Skeletal muscle cell (primary cell): ENCODE data around the gene IL19.

Experiments
- DNase-seq: peaks from one replicate; pipeline ENCODE4 v3.0.0-alpha.2; 2010; ENCODE audit warnings: low read depth
- H3K4me3 ChIP-seq: 2 replicates; pipeline ENCODE4 v1.5.1; 2011; ENCODE audit warnings: low read depth, mild to moderate bottlenecking, control low read depth, low read length, moderate library complexity

The IL19 gene

GRCh38 chr1:206770531-206771337 lies at the start of gene IL19:
Gene IL19 (plus strand): TSS chr1:206770773. CDS start chr1:206836663, 65,890 bp downstream.
- DNase-seq, result peak; percentile 28
- no peak within 1 kb of the TSS for H3K4me3 ChIP-seq

- no peak overlapping the region for H3K4me3 ChIP-seq
- no peak for DNase-seq
Observed at GRCh38 chr1:206721454-206721853, 49.1 kb upstream of the IL19 start.

GRCh38 chr1:206722751-206723461 lies 47.7 kb upstream of the IL19 start:
- no peak for DNase-seq
- H3K4me3 ChIP-seq, result no peak overlapping the region

GRCh38 chr1:206723462-206723804 lies 47.1 kb upstream of the IL19 start:
- DNase-seq, result no peak
- no peak overlapping the region for H3K4me3 ChIP-seq

GRCh38 chr1:206723805-206724472 lies 46.6 kb upstream of the IL19 start:
- no peak overlapping the region for H3K4me3 ChIP-seq
- DNase-seq, result peak; percentile 86

- no peak for DNase-seq
- H3K4me3 ChIP-seq, result no peak overlapping the region
Observed at GRCh38 chr1:206725109-206725963, 45.2 kb upstream of the IL19 start.

- H3K4me3 ChIP-seq, result no peak overlapping the region
- DNase-seq, result no peak
Observed at GRCh38 chr1:206727981-206728696, 42.4 kb upstream of the IL19 start.

- H3K4me3 ChIP-seq, result no peak overlapping the region
- no peak for DNase-seq
Observed at GRCh38 chr1:206728697-206728987, 41.9 kb upstream of the IL19 start.

GRCh38 chr1:206729050-206729449 lies 41.5 kb upstream of the IL19 start:
- no peak overlapping the region for H3K4me3 ChIP-seq
- no peak for DNase-seq

- DNase-seq, result no peak
- H3K4me3 ChIP-seq, result no peak overlapping the region
Observed at GRCh38 chr1:206729507-206729906, 41.1 kb upstream of the IL19 start.

- DNase-seq, result no peak
- H3K4me3 ChIP-seq, result no peak overlapping the region
Observed at GRCh38 chr1:206732508-206732907, 38.1 kb upstream of the IL19 start.

- H3K4me3 ChIP-seq, result no peak overlapping the region
- DNase-seq, result no peak
Observed at GRCh38 chr1:206732992-206733391, 37.6 kb upstream of the IL19 start.

- no peak overlapping the region for H3K4me3 ChIP-seq
- DNase-seq, result no peak
Observed at GRCh38 chr1:206734499-206735142, 36.0 kb upstream of the IL19 start.

- no peak for DNase-seq
- no peak overlapping the region for H3K4me3 ChIP-seq
Observed at GRCh38 chr1:206735553-206736031, 35.0 kb upstream of the IL19 start.

GRCh38 chr1:206736878-206737728 lies 33.5 kb upstream of the IL19 start:
- H3K4me3 ChIP-seq, result no peak overlapping the region
- no peak for DNase-seq

GRCh38 chr1:206737729-206738201 lies 32.8 kb upstream of the IL19 start:
- no peak for DNase-seq
- no peak overlapping the region for H3K4me3 ChIP-seq
